Mucosa of stomach (tissue), 1 donor: ENCODE data around the gene FGD3.

Experiments used
- H3K27me3 ChIP-seq: one replicate; pipeline ENCODE4 v1.7.0; 2013; ENCODE audit warnings: mild to moderate bottlenecking, low read length; ENCODE audit not compliant: control insufficient read depth, insufficient read depth
- H3K36me3 ChIP-seq: one replicate; pipeline ENCODE4 v1.7.0; 2013; ENCODE audit warnings: low read length; ENCODE audit not compliant: control insufficient read depth, insufficient read depth
- H3K4me1 ChIP-seq: one replicate; pipeline ENCODE4 v1.7.0; 2013; ENCODE audit warnings: mild to moderate bottlenecking, low read length; ENCODE audit not compliant: control insufficient read depth, insufficient read depth
- H3K4me3 ChIP-seq: one replicate; pipeline ENCODE4 v1.7.0; 2013; ENCODE audit warnings: low read length
- H3K9ac ChIP-seq: one replicate; pipeline ENCODE4 v1.7.0; 2013; ENCODE audit warnings: mild to moderate bottlenecking, low read length, moderate library complexity
- H3K9me3 ChIP-seq: one replicate; pipeline ENCODE4 v1.7.0; 2013; ENCODE audit warnings: mild to moderate bottlenecking, low read length, moderate library complexity; ENCODE audit not compliant: control insufficient read depth
- donor health status: Pancreatic carcinoma.

FGD3 gene

DNA sequence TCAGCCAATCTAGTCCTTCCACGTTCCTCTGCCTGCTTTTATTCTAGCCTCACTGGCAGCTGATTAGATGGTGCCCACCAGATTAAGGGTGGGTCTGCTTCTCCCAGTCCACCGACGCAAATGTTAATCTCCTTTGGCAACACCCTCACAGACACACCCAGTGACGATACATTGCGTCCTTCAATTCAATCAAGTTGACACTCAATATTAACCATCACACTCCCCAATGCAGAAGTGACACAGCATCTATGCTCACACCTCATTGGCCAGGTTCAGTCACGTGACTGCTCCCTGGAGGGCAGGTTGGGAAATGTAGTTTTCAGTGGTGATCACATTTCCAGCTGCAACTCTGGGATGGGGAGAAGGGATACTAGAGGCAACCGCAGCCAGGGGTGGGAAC lies 124.1 kb downstream of the FGD3 start:
- H3K4me1 ChIP-seq: peaks cover 10% of the 10 kb centered on the region
- no peak overlapping the region for H3K9ac ChIP-seq
- no peaks in the 10 kb centered on the region for H3K36me3 ChIP-seq
- no peaks in the 10 kb centered on the region for H3K9me3 ChIP-seq
- no peaks in the 10 kb centered on the region for H3K27me3 ChIP-seq
- H3K4me3 ChIP-seq: no peak overlapping the region

DNA sequence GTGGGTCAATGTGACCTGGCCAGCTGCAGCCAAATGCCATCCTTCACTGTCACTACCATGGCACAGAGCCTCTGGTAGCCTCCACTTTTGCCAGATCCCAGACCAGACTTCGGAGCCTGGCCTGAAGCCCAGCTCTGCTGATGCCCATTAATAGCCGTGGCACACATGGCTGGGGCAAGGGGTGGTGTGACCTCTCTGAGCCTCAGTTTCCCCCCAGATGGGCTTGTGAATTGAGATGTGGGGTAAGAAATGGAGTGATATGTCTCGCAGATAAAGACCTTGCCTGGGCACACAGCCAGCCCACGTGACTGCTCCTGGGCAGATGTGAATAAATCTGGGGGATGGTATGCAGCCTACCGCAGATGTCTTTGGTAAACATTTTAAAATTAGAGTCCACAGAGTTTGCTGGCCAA lies 125.1 kb downstream of the FGD3 start:
- no peaks in the 10 kb centered on the region for H3K36me3 ChIP-seq
- peaks cover 5% of the 10 kb centered on the region for H3K9me3 ChIP-seq
- H3K4me3 ChIP-seq: no peak overlapping the region
- no peaks in the 10 kb centered on the region for H3K27me3 ChIP-seq
- H3K9ac ChIP-seq: no peak overlapping the region
- H3K4me1 ChIP-seq: peaks cover 10% of the 10 kb centered on the region

DNA sequence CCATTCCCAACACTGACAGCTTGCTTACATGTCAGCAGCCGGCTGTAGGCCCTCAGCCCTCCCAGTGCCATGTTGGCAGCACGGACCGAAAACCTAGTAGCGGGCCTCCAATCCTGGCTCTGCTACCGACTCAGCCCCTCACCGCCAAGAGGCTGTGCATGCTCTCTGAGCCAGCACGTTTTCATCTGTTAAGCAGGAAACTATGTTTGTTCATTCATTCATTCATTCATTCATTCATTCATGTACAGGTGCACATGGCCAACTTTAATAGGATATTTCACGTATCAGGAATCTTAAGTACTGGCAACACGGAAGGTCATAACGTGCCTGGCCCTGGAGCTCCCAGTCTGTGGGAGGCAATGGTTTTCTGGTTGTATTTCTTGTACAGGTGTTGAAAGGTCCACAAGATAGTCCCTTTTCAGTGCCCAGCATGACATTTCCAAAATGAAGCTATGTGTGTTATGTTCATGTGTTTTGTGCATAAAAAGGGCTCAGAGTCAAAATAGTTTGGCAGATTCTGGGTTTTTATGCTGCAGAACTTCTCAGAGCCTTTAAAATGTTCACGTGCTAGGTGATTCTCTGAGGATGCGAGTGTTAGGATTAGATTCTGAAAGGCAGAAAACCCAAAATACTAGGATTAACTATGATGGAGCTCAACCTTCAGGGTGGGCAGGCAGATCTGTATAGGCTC lies 128.9 kb downstream of the FGD3 start:
- peaks cover 5% of the 10 kb centered on the region for H3K9me3 ChIP-seq
- no peaks in the 10 kb centered on the region for H3K36me3 ChIP-seq
- H3K4me1 ChIP-seq: peaks cover 10% of the 10 kb centered on the region
- H3K9ac ChIP-seq: no peak overlapping the region
- H3K4me3 ChIP-seq: no peak overlapping the region
- H3K27me3 ChIP-seq: no peaks in the 10 kb centered on the region

DNA sequence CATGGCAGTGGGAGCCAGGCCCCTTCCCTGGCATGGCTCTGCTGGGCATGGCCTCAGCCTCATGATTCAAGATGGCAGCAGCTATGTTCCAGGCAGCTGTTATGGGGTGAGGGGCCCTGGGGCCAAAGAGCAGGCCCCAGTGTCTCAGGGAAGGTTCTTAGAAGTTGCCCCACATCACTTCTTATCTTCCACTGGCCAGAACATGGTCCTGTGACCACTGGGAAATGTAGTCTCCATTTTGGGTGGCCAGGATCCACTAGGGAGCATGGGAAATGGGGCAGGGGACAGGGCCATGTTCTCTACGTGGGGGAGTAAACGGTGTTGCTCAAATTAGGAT lies 129.4 kb downstream of the FGD3 start:
- no peaks in the 10 kb centered on the region for H3K36me3 ChIP-seq
- H3K9me3 ChIP-seq: peaks cover 5% of the 10 kb centered on the region
- H3K4me1 ChIP-seq: peaks cover 10% of the 10 kb centered on the region
- no peak overlapping the region for H3K9ac ChIP-seq
- no peak overlapping the region for H3K4me3 ChIP-seq
- no peaks in the 10 kb centered on the region for H3K27me3 ChIP-seq

GRCh38 chr9:93077367-93077766 lies 130.0 kb downstream of the FGD3 start:
- no peak overlapping the region for H3K4me3 ChIP-seq
- H3K4me1 ChIP-seq: peaks cover 7% of the 10 kb centered on the region
- H3K36me3 ChIP-seq: no peaks in the 10 kb centered on the region
- H3K27me3 ChIP-seq: no peaks in the 10 kb centered on the region
- H3K9me3 ChIP-seq: peaks cover 5% of the 10 kb centered on the region
- no peak overlapping the region for H3K9ac ChIP-seq

GRCh38 chr9:93077811-93078210 lies 130.5 kb downstream of the FGD3 start:
- no peak overlapping the region for H3K4me3 ChIP-seq
- peaks cover 2% of the 10 kb centered on the region for H3K4me1 ChIP-seq
- no peaks in the 10 kb centered on the region for H3K36me3 ChIP-seq
- H3K9ac ChIP-seq: no peak overlapping the region
- H3K9me3 ChIP-seq: peaks cover 5% of the 10 kb centered on the region
- no peaks in the 10 kb centered on the region for H3K27me3 ChIP-seq

DNA sequence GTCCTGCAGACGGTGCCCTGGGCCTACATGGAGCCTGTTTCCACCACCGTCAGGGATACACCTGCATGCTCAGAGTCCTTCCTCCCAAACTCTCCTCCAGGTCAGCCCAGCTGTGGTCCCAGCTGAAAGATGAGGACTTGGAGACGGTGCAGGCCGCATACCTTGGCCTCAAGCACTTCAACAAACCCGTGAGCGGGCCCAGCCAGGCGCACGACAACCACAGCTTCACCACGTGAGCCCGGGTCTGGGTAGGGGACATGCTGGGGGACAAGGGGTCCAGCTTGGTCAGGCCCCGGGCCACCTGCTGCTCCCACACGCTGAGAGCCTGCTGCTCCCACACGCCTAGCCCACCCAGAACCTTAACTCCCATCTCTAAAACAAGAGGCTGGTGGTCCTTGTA lies 132.0 kb downstream of the FGD3 start:
- Histone ChIP-seq H3K36me3 (no peaks in the 10 kb centered on the region), H3K9me3 (peaks cover 5% of the 10 kb centered on the region), H3K4me3 (no peak overlapping the region), H3K4me1 (no peaks in the 10 kb centered on the region), H3K9ac (no peak overlapping the region), H3K27me3 (no peaks in the 10 kb centered on the region)

GRCh38 chr9:93080406-93080805 lies 133.1 kb downstream of the FGD3 start:
- Histone ChIP-seq H3K4me3 (no peak overlapping the region), H3K27me3 (no peaks in the 10 kb centered on the region), H3K9me3 (peaks cover 5% of the 10 kb centered on the region), H3K36me3 (no peaks in the 10 kb centered on the region), H3K4me1 (no peaks in the 10 kb centered on the region), H3K9ac (no peak overlapping the region)

DNA sequence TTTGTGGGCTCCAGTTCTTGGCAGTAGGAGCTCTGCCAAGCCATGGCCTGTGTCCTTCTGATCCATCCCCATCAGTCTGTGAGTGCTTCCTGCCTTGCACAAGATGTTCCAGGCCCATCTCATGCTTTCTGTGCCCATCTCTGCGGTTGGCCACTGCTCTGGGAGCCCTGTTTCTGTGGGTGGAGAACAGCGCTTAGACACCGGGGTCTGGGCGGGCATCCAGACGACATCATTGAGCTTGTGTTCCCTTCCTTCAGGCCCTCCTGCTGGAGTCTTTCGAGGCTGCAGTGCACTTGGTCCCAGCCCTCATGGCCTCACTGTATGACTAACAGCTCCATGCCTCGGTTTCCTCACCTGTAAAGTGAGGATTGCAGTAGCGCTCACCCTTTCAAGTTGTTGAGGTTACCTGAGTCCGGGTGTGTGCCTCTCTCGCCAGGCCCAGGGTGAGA lies 133.8 kb downstream of the FGD3 start:
- Histone ChIP-seq H3K27me3 (no peaks in the 10 kb centered on the region), H3K4me1 (no peaks in the 10 kb centered on the region), H3K9ac (no peak overlapping the region), H3K36me3 (no peaks in the 10 kb centered on the region), H3K4me3 (no peak overlapping the region), H3K9me3 (peaks cover 5% of the 10 kb centered on the region)

DNA sequence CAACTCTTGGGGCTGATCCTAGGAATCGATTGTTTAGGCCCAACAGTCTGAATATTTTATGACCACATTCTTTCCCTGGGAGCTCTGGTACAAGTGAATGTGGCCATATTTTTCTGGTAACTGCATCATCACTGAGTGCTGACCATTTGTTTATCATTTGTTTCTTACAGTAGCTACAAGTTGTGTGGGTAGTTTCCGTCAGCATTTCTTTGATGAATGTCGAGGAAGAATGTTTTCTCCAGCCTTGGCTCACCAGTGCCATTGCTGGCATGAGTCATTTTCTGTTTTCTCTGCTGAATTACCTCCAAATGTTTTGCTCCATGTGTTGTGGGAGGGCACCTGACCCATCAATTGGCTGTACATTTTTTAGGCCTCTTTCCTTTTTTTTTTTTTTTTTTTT lies 134.6 kb downstream of the FGD3 start:
- no peak overlapping the region for H3K9ac ChIP-seq

GRCh38 chr9:93082841-93083411 lies 135.6 kb downstream of the FGD3 start:
- Histone ChIP-seq H3K36me3 (no peaks in the 10 kb centered on the region), H3K4me3 (no peak overlapping the region), H3K9ac (no peak overlapping the region)

More for the DNA sequence above, 134.6 kb downstream of the FGD3 start:
- no peak overlapping the region for H3K4me3 ChIP-seq
- peaks cover under 1% of the 10 kb centered on the region for H3K9me3 ChIP-seq
- H3K27me3 ChIP-seq: no peaks in the 10 kb centered on the region
- peaks cover 6% of the 10 kb centered on the region for H3K4me1 ChIP-seq
- no peaks in the 10 kb centered on the region for H3K36me3 ChIP-seq

DNA sequence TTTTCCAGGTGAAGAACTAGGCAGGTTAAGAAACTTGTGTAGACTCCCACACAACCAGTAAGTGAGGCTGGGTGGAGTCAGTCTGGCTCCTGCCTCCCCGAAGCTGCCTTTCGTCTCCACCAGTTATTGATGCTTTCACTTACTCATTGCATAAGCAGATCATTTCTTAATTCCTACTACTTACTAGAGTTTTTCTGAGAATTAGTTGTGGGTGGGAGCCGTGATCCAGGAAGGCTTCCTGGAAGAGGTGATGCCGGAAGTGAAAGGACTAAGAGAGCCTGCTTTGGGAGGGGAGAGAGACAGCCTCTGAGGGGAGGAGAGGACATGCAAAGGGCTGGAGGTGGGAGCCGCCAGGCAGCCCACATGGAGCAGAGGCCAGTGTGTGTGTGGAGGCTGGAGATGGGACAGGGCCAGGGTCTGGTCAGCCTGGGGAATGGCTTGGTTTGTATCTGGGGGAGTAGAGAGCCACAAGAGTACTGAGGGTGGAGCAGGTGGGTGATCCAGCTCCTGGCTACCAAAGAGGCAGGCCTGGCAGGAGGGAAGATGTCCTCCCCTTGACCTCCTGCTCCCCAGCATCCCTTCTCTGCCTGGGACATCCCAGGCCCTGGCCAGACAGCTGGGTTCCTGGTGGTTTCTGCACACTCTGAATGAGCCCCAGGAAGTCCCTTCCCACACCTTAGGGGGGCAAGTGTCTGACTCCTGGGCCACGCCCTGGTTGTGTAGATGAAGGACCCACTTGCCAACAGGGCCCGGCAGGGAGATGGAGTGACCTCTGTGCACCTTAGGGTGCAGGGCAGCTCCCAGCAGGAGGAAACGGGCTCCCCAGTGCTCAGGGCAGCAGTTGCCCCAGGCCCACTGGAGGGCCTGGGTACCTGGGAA lies 136.5 kb downstream of the FGD3 start:
- no peaks in the 10 kb centered on the region for H3K36me3 ChIP-seq
- H3K27me3 ChIP-seq: no peaks in the 10 kb centered on the region
- no peaks in the 10 kb centered on the region for H3K9me3 ChIP-seq
- no peak overlapping the region for H3K4me3 ChIP-seq
- no peak overlapping the region for H3K9ac ChIP-seq
- peaks cover 8% of the 10 kb centered on the region for H3K4me1 ChIP-seq

More at GRCh38 chr9:93082841-93083411, 135.6 kb downstream of the FGD3 start:
- H3K4me1 ChIP-seq: peaks cover 8% of the 10 kb centered on the region
- H3K9me3 ChIP-seq: no peaks in the 10 kb centered on the region
- H3K27me3 ChIP-seq: no peaks in the 10 kb centered on the region
